ENCODE measurements around the gene MYO7A.

Gene MYO7A

GRCh38 chr11:77117492-77117891 lies 10.6 kb upstream of the MYO7A start:
- no peak for DNase-seq (ENCODE audit: low read depth)
- in situ Hi-C loops (cut with HindIII; ENCODE audit: low sequenced_read_pairs): no loop called here
- no peak for TF ChIP-seq CTCF (IDR thresholded peaks at IDR 0.05; ENCODE audit: low read depth, low read length, missing control alignments)
- H3K4me3 ChIP-seq (ENCODE audit: low read depth, low read length): no peak overlapping the region

- no peak for TF ChIP-seq CTCF (IDR thresholded peaks at IDR 0.05; ENCODE audit: low read depth, low read length, missing control alignments)
- DNase-seq (ENCODE audit: low read depth): no peak
- in situ Hi-C loops (cut with HindIII; ENCODE audit: low sequenced_read_pairs): no loop called here
- no peak overlapping the region for H3K4me3 ChIP-seq (ENCODE audit: low read depth, low read length)
These were observed 10.0 kb upstream of the MYO7A start for GRCh38 chr11:77118086-77118485.

GRCh38 chr11:77118971-77119370 lies 9.1 kb upstream of the MYO7A start:
- no peak for DNase-seq (ENCODE audit: low read depth)
- no peak for TF ChIP-seq CTCF (IDR thresholded peaks at IDR 0.05; ENCODE audit: low read depth, low read length, missing control alignments)
- H3K4me3 ChIP-seq (ENCODE audit: low read depth, low read length): no peak overlapping the region
- in situ Hi-C loops (cut with HindIII; ENCODE audit: low sequenced_read_pairs): no loop called here

GRCh38 chr11:77119531-77119936 lies 8.5 kb upstream of the MYO7A start:
- no peak for TF ChIP-seq CTCF (IDR thresholded peaks at IDR 0.05; ENCODE audit: low read depth, low read length, missing control alignments)
- in situ Hi-C loops (cut with HindIII; ENCODE audit: low sequenced_read_pairs): no loop called here
- DNase-seq (ENCODE audit: low read depth): no peak
- H3K4me3 ChIP-seq (ENCODE audit: low read depth, low read length): no peak overlapping the region

- in situ Hi-C loops (cut with HindIII; ENCODE audit: low sequenced_read_pairs): loop anchor here (5.0 kb wide), 1 partner anchor 53 kb away; the partner anchor contains the start of gene CAPN5
- no peak for DNase-seq (ENCODE audit: low read depth)
- TF ChIP-seq CTCF (IDR thresholded peaks at IDR 0.05; ENCODE audit: low read depth, low read length, missing control alignments): no peak
- H3K4me3 ChIP-seq (ENCODE audit: low read depth, low read length): no peak overlapping the region
These were observed 7.5 kb upstream of the MYO7A start for GRCh38 chr11:77120571-77120970.

- DNase-seq (ENCODE audit: low read depth): no peak
- in situ Hi-C loops (cut with HindIII; ENCODE audit: low sequenced_read_pairs): loop anchor here (5.0 kb wide), 1 partner anchor 54 kb away; the partner anchor contains the start of gene CAPN5
- H3K4me3 ChIP-seq (ENCODE audit: low read depth, low read length): no peak overlapping the region
- no peak for TF ChIP-seq CTCF (IDR thresholded peaks at IDR 0.05; ENCODE audit: low read depth, low read length, missing control alignments)
These were observed 6.9 kb upstream of the MYO7A start for GRCh38 chr11:77121096-77121640.

Data from astrocyte of the cerebellum (primary cell).